Erythroblast (primary cell): ENCODE results near the gene DPF3.

Experiments
- GATA1 ChIP-seq: IDR thresholded peaks from 2 replicates; pipeline ENCODE4 v1.6.1; 2011; ENCODE audit warnings: low read depth, mild to moderate bottlenecking, control low read depth, low read length, moderate library complexity
- POLR2A ChIP-seq: IDR thresholded peaks from 2 replicates; pipeline ENCODE4 v1.6.1; 2011; ENCODE audit warnings: mild to moderate bottlenecking, low read length

DNA sequence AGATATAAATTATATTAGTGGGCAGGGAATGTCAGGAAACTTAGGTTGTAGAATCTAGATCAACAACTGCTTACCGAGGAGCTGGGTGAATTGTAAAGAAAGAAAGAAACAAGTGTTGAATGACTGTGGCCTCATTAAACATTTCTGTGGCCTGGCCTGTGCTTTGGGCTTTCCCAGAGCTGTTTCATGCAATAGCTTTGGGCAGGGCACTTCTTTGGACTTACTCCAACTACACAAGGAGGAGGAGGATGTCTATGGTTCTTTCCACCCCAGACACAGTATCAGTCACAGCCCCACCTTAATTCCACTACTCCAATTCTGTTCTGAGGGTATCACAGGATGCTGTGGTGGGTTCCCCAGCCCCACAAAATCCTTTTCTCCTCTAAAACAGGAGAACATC is 38.0 kb downstream of the DPF3 start:
- no peak for TF ChIP-seq POLR2A
- no peak for TF ChIP-seq GATA1
